GM18867 (cell line): ENCODE results near the gene ARHGAP26.
"Not testable (repeated sequence)": the region's sequence is repeated elsewhere in the genome, so short reads cannot be mapped to it uniquely, and the experiment has no call there.

ENCODE experiments used
- ATAC-seq: cut with Tn5 transposase; IDR thresholded peaks from one replicate; pipeline ENCODE4 v1.9.1; 2021; ENCODE audit warnings: mild to moderate bottlenecking, moderate library complexity; ENCODE audit not compliant: unreplicated experiment

Gene ARHGAP26

GRCh38 chr5:142924135-142924883, 154.1 kb downstream of the ARHGAP26 start:
- ATAC-seq, result no peak

GRCh38 chr5:142925795-142926194, 155.6 kb downstream of the ARHGAP26 start:
- ATAC-seq, result no peak

DNA sequence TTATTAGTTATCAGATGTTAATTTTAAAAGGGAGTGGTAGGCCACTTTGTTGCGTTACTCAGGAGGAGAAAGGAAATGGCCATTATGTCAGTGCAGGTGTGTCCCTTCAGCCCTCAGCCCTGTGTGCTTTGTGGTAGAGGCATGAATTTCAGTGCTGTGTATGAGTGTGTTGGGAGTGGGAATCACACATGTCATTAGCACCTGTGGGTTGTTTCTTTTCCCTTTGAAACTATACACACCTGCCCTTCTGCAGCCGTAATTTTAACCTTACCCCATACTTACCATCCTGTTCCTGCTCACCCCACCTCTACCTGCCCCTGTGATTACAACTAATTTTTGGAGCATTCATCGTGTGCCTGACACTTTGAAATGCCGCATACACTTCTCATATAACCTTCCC, 156.4 kb downstream of the ARHGAP26 start:
- no peak for ATAC-seq

- not testable (repeated sequence) for ATAC-seq
Observed at GRCh38 chr5:142928999-142929398, 158.8 kb downstream of the ARHGAP26 start.

DNA sequence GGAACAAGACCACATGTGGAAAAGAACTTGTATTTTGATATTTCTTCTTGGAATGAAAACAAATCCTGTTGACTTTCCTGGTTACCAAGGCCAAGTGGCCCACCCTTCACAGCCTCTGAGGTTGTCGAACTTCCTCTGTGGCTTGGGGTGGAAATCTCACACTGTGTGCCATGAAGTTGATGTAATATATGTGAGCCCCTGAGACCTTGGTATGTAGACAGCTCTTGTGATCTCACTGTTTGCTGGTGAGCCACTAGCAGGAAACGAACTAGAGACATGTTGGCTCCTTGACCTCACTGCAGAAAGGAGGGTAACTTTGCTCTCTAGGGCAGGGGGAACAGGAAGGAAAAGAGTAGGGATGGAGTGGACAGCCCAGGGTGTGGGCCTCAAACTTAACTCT, 159.4 kb downstream of the ARHGAP26 start:
- ATAC-seq, result no peak

DNA sequence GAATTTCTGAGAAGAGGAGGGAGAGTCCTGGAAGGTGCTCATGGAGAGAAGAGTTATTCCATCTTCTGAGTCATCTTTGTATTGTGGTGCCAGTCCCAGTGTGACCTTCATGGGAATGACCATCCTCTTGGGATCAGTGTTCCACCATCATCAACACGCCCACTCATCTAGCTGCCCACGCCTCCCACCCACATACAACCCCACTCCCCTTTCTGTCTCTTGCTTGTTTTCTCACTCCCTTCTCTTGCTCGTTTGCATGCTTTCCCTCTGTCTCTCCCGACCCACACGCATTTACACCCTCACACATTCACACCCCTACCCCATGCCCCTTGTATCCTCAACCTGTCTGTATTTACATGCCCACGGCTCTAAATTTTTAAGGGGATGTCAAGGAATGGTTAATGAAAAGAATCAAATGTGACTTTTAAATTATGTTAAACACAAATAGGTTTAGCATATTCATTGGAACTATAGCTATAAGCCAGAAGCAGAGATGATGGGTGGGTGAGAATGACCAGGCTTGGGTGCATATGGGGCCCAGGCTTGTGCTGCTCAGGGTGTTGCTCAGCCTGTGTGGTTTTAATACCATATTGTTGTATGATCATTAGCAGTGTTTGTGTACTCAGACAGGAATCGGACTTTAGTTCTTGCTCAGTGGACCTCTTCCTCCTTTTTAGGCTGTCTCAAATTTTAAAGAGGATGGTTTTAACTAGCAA, 160.4 kb downstream of the ARHGAP26 start:
- no peak for ATAC-seq

DNA sequence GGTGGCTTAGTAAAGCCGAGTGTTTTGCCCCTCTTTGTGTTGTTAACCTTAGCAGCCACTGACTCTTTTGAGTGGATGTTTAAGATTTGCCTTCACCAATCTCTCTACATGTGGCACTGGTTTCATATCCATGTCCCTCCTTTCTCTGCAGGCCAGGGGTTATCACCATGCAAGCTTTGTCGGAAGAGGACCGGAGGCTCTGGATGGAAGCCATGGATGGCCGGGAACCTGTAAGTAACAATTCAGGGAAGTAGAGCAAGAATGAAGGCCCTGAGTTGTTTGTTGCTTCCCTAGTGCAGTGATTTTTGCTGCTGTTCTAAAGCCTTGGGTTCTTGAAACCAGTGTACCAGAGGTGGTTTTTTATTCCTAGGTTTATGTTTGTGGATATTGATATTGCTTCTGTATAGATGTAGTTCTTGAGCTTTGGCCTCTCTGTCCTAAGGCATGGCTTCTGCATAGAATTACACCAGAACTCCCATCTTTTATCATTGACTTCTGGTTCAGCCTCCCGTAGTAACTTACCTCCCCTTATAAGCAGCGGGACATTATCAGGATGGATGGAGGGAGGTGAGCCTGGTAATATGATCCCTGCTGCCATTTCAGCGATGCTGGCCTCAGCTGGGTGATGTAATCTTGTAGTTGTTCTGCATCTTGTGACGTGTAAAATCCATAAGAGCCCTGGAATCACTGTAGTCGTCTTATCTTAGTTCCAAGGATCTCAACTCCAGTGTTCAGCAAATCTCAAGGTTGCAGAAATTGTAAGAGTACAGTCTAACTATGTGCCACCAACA, 161.9 kb downstream of the ARHGAP26 start:
- no peak for ATAC-seq

GRCh38 chr5:142934051-142934762, 164.0 kb downstream of the ARHGAP26 start:
- ATAC-seq, result no peak

- ATAC-seq, result no peak
Observed at GRCh38 chr5:142935014-142935413, 164.8 kb downstream of the ARHGAP26 start.

GRCh38 chr5:142937374-142937773, 167.2 kb downstream of the ARHGAP26 start:
- ATAC-seq, result no peak

DNA sequence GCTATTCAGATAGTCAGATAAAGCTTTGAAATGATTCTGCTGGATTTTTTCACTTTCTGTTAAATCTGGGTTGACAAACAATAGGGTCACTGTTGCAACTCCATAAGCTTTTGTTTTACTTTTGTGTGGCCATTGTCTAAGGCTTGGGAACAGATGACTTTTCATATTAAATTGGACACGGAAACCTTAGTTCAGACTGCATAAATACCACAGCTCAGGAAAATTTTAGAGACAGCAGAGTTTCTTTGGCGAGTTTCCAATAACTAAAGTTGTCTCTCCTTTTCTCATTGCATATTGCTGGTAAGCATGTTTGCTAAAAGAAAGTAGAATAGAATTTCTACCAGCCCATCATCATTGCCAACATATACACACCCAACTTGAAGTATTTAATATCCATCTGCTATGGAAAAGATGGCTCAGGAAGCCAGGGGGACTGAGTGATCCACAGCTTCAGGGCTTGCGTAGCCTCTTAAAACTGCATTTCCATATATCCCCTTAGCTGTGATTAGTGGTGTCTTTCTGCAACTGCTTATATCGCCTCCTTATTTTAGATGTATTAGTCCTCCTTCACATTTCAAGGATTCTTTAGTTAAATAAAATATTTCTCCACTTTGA, 168.2 kb downstream of the ARHGAP26 start:
- no peak for ATAC-seq

- ATAC-seq, result no peak
Observed at GRCh38 chr5:142939006-142939405, 168.8 kb downstream of the ARHGAP26 start.

DNA sequence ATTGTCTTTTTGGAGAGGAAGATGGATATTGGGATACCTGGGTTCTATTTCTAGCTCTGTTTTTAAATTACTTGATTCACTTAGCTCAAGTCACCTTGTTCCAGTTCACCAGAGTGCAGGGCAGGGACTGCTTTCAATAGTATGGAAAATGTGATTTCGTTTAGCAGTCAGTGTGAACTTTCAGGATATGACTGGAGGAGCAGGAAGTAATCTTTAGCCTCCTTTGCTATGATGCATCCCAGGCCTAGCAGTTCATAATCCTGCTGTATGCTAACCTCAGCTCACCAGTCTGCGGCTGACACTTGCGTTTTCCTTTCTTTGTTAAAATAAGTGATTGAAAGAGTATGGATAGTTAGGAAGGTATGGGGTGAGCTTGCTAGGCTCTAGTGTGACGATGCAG, 169.7 kb downstream of the ARHGAP26 start:
- ATAC-seq, result no peak

GRCh38 chr5:142941245-142941644, 171.1 kb downstream of the ARHGAP26 start:
- no peak for ATAC-seq

GRCh38 chr5:142942901-142943300, 172.7 kb downstream of the ARHGAP26 start:
- ATAC-seq, result no peak

GRCh38 chr5:142944140-142944539, 174.0 kb downstream of the ARHGAP26 start:
- ATAC-seq, result no peak

GRCh38 chr5:142945321-142945720, 175.1 kb downstream of the ARHGAP26 start:
- no peak for ATAC-seq

- ATAC-seq, result no peak
Observed at GRCh38 chr5:142945845-142946244, 175.7 kb downstream of the ARHGAP26 start.

DNA sequence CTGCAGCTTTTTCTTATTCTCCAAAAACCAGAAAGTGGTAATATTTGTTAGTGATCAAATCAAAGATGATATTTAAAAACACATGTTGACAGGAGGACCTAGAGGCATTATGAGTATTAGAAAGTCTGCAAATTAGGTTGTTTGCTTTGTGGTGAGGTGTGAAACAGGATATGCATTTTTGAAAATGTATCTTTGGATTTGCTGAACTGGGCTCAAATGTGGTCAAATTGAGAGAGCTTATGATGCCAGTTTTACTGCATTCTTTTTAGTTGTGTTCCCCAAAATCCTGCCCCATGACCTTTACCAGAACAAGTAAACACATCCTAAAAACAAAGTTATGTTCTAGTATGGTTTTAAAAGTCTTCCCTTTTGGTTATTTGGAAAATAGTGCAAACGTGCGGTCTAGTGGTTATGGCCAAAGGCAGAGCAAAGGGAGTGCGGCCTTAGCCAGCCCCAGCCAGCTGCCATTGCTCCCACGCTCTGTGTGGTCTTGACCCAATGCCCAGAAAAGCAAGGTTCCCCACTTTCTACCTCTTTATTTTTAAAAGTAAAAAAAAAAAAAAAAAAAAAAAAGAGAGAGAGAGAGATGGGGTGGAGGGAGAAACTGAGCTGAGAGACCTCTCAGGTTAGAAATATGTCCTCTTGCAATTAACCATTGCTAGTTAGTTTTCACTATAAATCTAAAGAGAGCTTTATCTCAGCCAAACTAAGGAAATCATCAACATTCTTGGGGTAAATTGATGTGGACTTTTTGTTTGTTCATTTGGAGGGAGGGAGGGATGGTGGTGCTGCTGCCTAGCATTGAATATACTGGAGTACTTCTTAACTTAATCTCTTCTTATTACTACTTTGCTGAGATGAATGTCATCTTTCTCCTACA, 176.6 kb downstream of the ARHGAP26 start:
- no peak for ATAC-seq

DNA sequence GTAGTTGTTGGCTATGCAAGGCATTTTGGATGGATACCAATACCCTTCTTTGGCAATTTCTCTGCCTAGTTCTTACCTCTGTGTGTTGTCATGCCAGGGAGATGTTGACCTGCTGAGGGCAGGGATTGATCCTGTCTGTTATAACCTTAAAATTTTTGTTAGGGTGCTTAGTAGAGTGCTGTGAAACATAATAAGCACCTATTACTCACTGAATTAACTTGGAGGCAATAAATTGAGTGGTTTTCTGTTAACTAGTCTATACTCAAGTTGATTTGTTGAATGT, 177.2 kb downstream of the ARHGAP26 start:
- no peak for ATAC-seq
